Mesenchymal stem cell (in vitro differentiated cells and primary cell): Measurements from ENCODE around the gene TBXA2R.

ENCODE experiments used
- DNase-seq: peaks from one replicate; pipeline ENCODE4 v3.0.0-alpha.2; 2013
- H2AFZ ChIP-seq: one replicate; pipeline ENCODE4 v1.6.1; 2013; ENCODE audit warnings: low read depth, mild to moderate bottlenecking, control low read depth, inconsistent platforms, low read length, moderate library complexity
- H2AK5ac ChIP-seq: 2 replicates; pipeline ENCODE4 v1.6.1; 2013; ENCODE audit warnings: low read length, moderate library complexity, mild to moderate bottlenecking, inconsistent platforms; ENCODE audit not compliant: severe bottlenecking
- H2BK120ac ChIP-seq: one replicate; pipeline ENCODE4 v1.6.1; 2013; ENCODE audit warnings: low read depth, mild to moderate bottlenecking, inconsistent platforms, low read length, moderate library complexity
- H2BK12ac ChIP-seq, 2 experiments: one replicate each; pipeline ENCODE4 v1.6.1; 2013; ENCODE audit warnings: inconsistent platforms in 2 of 2, low read length in 2 of 2, mild to moderate bottlenecking in 2 of 2, moderate library complexity in 2 of 2, control low read depth in 1 of 2
- H2BK15ac ChIP-seq: one replicate; pipeline ENCODE4 v1.6.1; 2013; ENCODE audit warnings: mild to moderate bottlenecking, low read depth, inconsistent platforms; ENCODE audit not compliant: poor library complexity, severe bottlenecking
- H2BK5ac ChIP-seq: 2 replicates; pipeline ENCODE4 v1.6.1; 2013; ENCODE audit warnings: low read depth, mild to moderate bottlenecking, low read length, control low read depth, inconsistent platforms; ENCODE audit not compliant: poor library complexity, severe bottlenecking
- H3K14ac ChIP-seq, 2 experiments: one replicate each; pipeline ENCODE4 v1.6.1; 2013; ENCODE audit warnings: inconsistent platforms in 2 of 2, low read length in 2 of 2, control low read depth in 1 of 2, mild to moderate bottlenecking in 1 of 2, moderate library complexity in 1 of 2
- H3K18ac ChIP-seq, 2 experiments: one replicate each; pipeline ENCODE4 v1.6.1; 2013; ENCODE audit warnings: inconsistent platforms in 2 of 2, low read length in 2 of 2, control low read depth in 1 of 2, low read depth in 1 of 2, mild to moderate bottlenecking in 1 of 2
- H3K23ac ChIP-seq, 2 experiments: one replicate each; pipeline ENCODE4 v1.6.1; 2013; ENCODE audit warnings: inconsistent platforms in 2 of 2, low read length in 2 of 2, mild to moderate bottlenecking in 2 of 2, moderate library complexity in 2 of 2, control low read depth in 1 of 2
- H3K27ac ChIP-seq: 2 replicates; pipeline ENCODE4 v1.5.1; 2013; ENCODE audit warnings: mild to moderate bottlenecking, moderate library complexity, low read length, control low read depth, inconsistent platforms; ENCODE audit not compliant: poor library complexity, severe bottlenecking
- H3K27me3 ChIP-seq, 2 experiments: 2 replicates each; pipeline versions ENCODE4 v1.6.1 to v1.7.0; 2013; ENCODE audit warnings: low read length in 2 of 2, mild to moderate bottlenecking in 2 of 2, moderate library complexity in 2 of 2, control low read depth in 1 of 2, inconsistent platforms in 1 of 2; ENCODE audit not compliant: control insufficient read depth in 1 of 2, insufficient read depth in 1 of 2
- H3K36me3 ChIP-seq, 2 experiments: 2 replicates each; pipeline versions ENCODE4 v1.6.1 to v1.7.0; 2013; ENCODE audit warnings: low read length in 2 of 2, control low read depth in 1 of 2, inconsistent platforms in 1 of 2, low read depth in 1 of 2, mild to moderate bottlenecking in 1 of 2; ENCODE audit not compliant: insufficient read depth in 2 of 2, control insufficient read depth in 1 of 2
- H3K4ac ChIP-seq, 2 experiments: one replicate each; pipeline ENCODE4 v1.6.1; 2013; ENCODE audit warnings: inconsistent platforms in 2 of 2, low read length in 2 of 2, mild to moderate bottlenecking in 2 of 2, moderate library complexity in 2 of 2, control low read depth in 1 of 2, low read depth in 1 of 2
- H3K4me1 ChIP-seq: 2 replicates; pipeline ENCODE4 v1.6.1; 2013; ENCODE audit warnings: low read depth, low read length, control low read depth; ENCODE audit not compliant: control insufficient read depth, insufficient read depth
- H3K4me2 ChIP-seq: 2 replicates; pipeline ENCODE4 v1.6.1; 2013; ENCODE audit warnings: low read length, mild to moderate bottlenecking, inconsistent platforms; ENCODE audit not compliant: poor library complexity, severe bottlenecking
- H3K4me3 ChIP-seq, 2 experiments: 2 replicates each; pipeline versions ENCODE4 v1.5.1 to v1.7.0; 2013; ENCODE audit warnings: low read length in 2 of 2, mild to moderate bottlenecking in 2 of 2, control low read depth in 1 of 2, low read depth in 1 of 2; ENCODE audit not compliant: insufficient read depth in 1 of 2
- H3K79me1 ChIP-seq: replicated peaks from 2 replicates; pipeline ENCODE4 v1.6.1; 2013; ENCODE audit warnings: mild to moderate bottlenecking, control low read depth, low read length, inconsistent platforms; ENCODE audit not compliant: poor library complexity, severe bottlenecking
- H3K9ac ChIP-seq: 2 replicates; pipeline ENCODE4 v1.7.0; 2013; ENCODE audit warnings: mild to moderate bottlenecking, low read length, moderate library complexity
- H3K9me3 ChIP-seq: 2 replicates; pipeline ENCODE4 v1.7.0; 2013; ENCODE audit warnings: mild to moderate bottlenecking, low read length; ENCODE audit not compliant: control insufficient read depth
- H4K8ac ChIP-seq: one replicate; pipeline ENCODE4 v1.6.1; 2013; ENCODE audit warnings: inconsistent platforms, mild to moderate bottlenecking, low read length, moderate library complexity
- H4K91ac ChIP-seq: one replicate; pipeline ENCODE4 v1.6.1; 2013; ENCODE audit warnings: mild to moderate bottlenecking, low read length, inconsistent platforms
- WGBS: methylation state at CpG from one replicate; pipeline ENCODE4 v1.1.7; 2013; ENCODE audit warnings: mixed read lengths; 5-methylcytosine and 5-hydroxymethylcytosine counted together

The TBXA2R gene

DNA sequence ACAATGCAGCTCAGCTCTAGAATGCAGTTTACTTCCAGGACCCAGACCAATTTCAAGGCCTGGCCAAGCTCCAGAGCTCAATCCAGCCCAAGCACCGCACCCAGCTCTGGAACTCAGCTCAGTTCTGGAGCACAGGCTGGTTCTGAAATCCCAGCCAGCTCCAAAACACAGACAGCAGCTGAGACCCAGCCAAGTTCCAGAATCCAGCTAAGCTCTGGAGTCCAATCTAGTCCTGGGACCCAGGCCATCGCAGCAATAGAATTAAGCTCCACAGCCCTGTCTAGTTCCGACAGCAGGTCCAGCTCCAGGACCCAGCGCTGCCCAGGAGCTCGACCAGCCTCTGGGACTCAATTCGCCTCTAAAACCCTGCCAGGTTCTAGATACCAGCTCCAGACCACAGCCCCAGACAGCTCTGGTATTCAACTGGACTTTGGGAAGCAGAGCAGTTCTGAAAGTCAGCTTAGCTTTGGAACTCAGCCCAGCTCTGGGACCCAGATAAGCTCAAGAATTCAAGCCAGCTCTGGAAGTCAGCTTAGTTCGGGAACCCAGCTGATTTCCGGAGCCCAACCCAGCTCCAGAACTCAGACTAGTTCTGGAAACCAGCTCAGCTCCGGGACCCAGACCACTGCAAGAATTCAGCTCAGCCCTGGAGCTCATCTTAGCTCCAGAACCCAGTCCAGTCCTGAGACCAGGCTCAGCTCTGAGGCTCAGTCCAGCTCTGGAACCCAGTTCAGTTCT is 14.6 kb downstream of the TBXA2R start:
- Histone ChIP-seq H4K91ac (no peak overlapping the region), H3K27me3 (peaks cover 0 to 16% of the 10 kb centered on the region in 2 experiments), H3K14ac (no peak overlapping the region), H3K4me2 (no peak overlapping the region), H3K4me1 (no peaks in the 10 kb centered on the region), H3K79me1 (no peaks in the 10 kb centered on the region), H3K9me3 (no peaks in the 10 kb centered on the region), H3K36me3 (peaks cover 0 to 9% of the 10 kb centered on the region in 2 experiments), H3K4me3 (no peak overlapping the region), H3K18ac (no peak overlapping the region), H2BK12ac (no peak overlapping the region), H4K8ac (no peak overlapping the region), H2AK5ac (no peak overlapping the region), H2BK120ac (no peak overlapping the region), H2BK5ac (no peak overlapping the region), H3K27ac (no peak overlapping the region), H2BK15ac (no peak overlapping the region), H3K9ac (no peak overlapping the region), H2AFZ (no peak overlapping the region), H3K23ac (no peak overlapping the region), H3K4ac (no peak overlapping the region)
- WGBS: 84% methylated on average over 9 of the region's 9 CpGs
- DNase-seq: no peak

DNA sequence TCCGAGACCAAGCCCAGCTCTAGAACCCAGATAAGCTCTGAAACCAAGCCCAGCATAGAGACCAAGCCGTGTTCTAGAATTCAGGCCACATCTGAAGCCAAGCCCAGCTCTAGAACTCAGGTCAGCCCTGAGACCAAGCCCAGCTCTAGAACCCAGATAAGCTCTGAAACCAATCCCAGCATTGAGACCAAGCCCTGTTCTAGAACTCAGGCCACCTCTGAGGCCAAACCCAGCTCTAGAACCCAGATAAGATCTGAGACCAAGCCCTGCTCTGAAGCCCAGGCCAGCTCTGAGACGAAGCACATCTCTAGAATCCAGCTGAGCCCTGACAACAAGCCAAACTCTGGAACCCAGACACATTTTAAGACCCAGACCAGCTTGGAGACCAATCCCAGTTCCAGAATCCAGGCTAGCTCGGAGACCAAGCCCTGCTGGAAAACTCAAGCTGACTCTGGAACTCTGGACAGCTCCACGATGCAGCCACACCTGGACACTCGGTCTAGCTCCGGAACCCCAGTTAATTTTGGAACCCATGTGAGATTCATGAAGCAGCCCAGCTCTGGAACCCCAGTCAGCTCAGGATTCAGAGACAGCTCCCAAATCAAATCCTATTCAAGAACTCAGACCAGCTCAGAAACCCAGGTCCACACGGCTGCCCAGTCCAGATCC is 15.6 kb downstream of the TBXA2R start:
- Histone ChIP-seq H2BK5ac (no peak overlapping the region), H4K8ac (no peak overlapping the region), H3K18ac (no peak overlapping the region), H3K27me3 (peaks cover 0 to 25% of the 10 kb centered on the region in 2 experiments), H3K4me3 (no peak overlapping the region), H3K4ac (no peak overlapping the region), H3K27ac (no peak overlapping the region), H3K79me1 (no peaks in the 10 kb centered on the region), H3K9me3 (no peaks in the 10 kb centered on the region), H2BK15ac (no peak overlapping the region), H3K4me1 (no peaks in the 10 kb centered on the region), H4K91ac (no peak overlapping the region), H3K4me2 (no peak overlapping the region), H3K14ac (no peak overlapping the region), H3K9ac (no peak overlapping the region), H2AFZ (no peak overlapping the region), H3K36me3 (peaks cover 0 to 9% of the 10 kb centered on the region in 2 experiments), H2BK120ac (no peak overlapping the region), H3K23ac (no peak overlapping the region), H2AK5ac (no peak overlapping the region), H2BK12ac (no peak overlapping the region)
- DNase-seq: no peak
- 91% methylated on average over 8 of the region's 8 CpGs for WGBS

DNA sequence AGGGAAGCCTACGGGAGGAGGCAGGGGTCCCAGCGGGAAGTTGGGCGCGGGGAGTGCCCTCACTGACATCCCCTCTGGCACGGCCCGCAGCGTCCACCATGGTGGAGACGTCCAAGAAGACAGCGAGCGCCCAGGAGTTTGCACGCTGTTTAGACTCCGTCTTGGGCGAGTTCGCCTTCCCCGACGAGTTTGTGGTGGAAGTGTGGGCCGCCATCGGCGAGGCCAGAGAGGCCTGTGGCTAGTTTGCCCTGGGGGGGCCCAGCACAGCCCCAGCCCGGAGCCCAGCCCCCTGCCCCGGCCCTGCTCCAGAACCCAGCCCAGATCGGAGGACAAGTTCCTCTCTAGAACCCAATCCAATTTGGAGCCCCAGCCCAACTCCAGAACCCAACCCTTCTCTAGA is 16.7 kb downstream of the TBXA2R start:
- Histone ChIP-seq H2BK15ac (no peak overlapping the region), H3K36me3 (peaks cover 0 to 2% of the 10 kb centered on the region in 2 experiments), H2BK5ac (no peak overlapping the region), H4K8ac (no peak overlapping the region), H3K4ac (no peak overlapping the region), H3K23ac (no peak overlapping the region), H2BK12ac (no peak overlapping the region), H3K9ac (no peak overlapping the region), H3K79me1 (no peaks in the 10 kb centered on the region), H3K14ac (no peak overlapping the region), H3K27me3 (peaks cover 5 to 31% of the 10 kb centered on the region in 2 experiments), H3K4me2 (no peak overlapping the region), H2BK120ac (no peak overlapping the region), H2AFZ (no peak overlapping the region), H4K91ac (no peak overlapping the region), H2AK5ac (no peak overlapping the region), H3K9me3 (no peaks in the 10 kb centered on the region), H3K27ac (no peak overlapping the region), H3K4me3 (no peak overlapping the region), H3K18ac (no peak overlapping the region), H3K4me1 (peaks cover 10% of the 10 kb centered on the region)
- no peak for DNase-seq
- WGBS: 96% methylated on average over 22 of the region's 22 CpGs

DNA sequence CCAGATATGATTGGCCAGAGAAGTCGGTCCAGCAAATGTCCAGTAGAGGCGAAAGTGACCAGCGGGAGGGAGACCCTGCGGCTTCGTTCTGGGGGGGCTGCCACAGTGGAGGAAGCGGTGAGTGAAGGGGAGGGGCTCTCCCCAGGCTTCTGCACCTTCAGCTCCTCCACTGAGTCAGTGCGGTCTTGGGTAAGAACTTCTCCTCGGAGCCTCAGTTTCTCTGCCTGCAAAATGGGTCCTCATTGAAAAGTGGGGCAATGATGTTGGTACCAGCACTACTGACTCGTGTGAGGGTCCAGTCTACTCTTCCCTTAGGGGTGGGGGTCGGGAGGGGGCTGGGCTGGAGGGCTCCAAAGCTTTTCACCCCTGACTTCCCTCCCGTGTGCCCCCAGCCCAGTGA is 17.2 kb downstream of the TBXA2R start:
- no peaks in the 10 kb centered on the region for H3K9me3 ChIP-seq
- peaks cover 10% of the 10 kb centered on the region for H3K4me1 ChIP-seq
- no peak overlapping the region for H3K4me3 ChIP-seq

More for the DNA sequence above, 17.2 kb downstream of the TBXA2R start:
- H3K18ac ChIP-seq: no peak overlapping the region
- no peaks in the 10 kb centered on the region for H3K79me1 ChIP-seq
- H3K9ac ChIP-seq: no peak overlapping the region
- no peak overlapping the region for H2AK5ac ChIP-seq
- no peak for DNase-seq
- H3K36me3 ChIP-seq: peaks cover 0 to 2% of the 10 kb centered on the region in 2 experiments
- H2AFZ ChIP-seq: no peak overlapping the region
- H4K8ac ChIP-seq: no peak overlapping the region
- no peak overlapping the region for H2BK15ac ChIP-seq
- no peak overlapping the region for H3K4ac ChIP-seq
- no peak overlapping the region for H3K23ac ChIP-seq
- H4K91ac ChIP-seq: no peak overlapping the region
- H3K4me2 ChIP-seq: no peak overlapping the region
- WGBS: 90% methylated on average over 11 of the region's 11 CpGs
- H2BK12ac ChIP-seq: no peak overlapping the region
- no peak overlapping the region for H2BK120ac ChIP-seq
- H3K27ac ChIP-seq: no peak overlapping the region
- H3K14ac ChIP-seq: no peak overlapping the region
- H2BK5ac ChIP-seq: no peak overlapping the region
- H3K27me3 ChIP-seq: peaks cover 5 to 31% of the 10 kb centered on the region in 2 experiments
